ENCODE results near the gene IGFBP5.

IGFBP5 gene

DNA sequence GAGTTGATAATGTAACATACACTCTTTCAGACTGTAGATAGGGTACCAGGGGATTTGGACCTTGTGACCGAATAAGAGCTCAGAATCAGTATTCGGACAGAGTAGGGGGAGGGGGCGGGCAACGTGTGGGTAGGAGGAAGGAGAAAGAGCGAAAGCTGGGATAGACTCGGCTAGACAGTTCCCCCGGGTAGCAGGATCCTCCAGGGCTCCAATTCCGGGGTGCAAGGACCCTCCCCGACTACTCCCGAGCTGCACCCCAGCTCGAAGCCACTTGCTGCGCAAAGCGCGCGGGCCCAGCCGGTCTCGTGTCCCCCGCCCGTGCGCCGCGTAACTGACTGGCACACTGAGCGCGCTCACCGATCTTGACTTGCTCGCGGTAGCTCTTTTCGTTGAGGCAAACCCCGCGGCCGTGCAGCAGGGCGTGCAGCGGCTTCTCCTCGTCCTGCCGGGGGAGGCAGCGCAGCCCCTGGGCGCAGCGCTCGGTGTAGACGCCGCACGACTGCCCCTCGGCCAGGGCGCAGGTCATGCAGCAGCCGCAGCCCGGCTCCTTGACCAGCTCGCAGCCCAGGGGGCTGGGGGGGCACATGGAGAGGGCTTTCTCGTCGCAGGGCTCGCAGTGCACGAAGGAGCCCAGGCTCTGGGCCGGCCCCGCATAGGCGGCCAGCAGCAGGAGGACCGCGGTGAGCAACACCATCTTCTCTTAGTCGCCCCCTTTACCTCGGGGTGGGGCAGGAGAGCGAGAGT is 1.1 kb downstream of the IGFBP5 start:
- TF ChIP-seq CTCF (conservative IDR thresholded peaks at IDR 0.05) (no peak), ZFX (IDR thresholded peaks at IDR 0.05) (no peak)

DNA sequence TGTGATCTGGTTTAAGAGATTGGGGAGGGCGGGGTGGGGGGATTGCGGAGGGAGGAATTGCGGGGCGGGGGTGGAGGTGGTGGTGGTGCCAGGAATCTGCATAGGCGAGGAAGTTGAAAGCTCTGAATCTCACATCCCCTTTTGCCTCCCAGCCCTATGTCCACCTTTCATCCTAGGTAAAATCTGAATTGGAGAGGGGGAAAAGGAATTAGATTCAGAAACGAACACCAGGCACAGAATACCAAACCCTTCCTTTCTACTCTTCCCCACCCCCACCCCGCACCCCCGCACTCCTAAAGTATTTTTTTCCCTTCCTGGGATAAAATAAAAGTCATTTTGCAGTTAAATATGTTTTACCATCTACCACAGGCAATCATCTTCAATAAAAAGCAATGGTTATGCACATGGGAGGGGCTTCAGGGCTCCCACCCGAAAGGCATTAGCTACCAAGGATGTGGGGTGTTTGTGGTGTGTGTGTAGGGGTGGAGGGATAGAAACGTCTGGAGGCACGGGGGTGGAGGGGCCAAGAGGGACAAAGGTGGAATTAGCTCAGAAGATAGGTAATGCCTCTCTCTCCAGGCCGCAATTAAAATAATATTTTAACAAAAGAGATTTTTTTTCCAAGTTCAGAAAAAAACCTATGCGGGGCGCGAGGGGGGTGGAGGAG is 1.8 kb downstream of the IGFBP5 start:
- no peak overlapping the region for H3K27ac ChIP-seq
- TF ChIP-seq ZFX (IDR thresholded peaks at IDR 0.05) = no peak

More for the DNA sequence above, 1.1 kb downstream of the IGFBP5 start:
- H3K27ac ChIP-seq = no peak overlapping the region

- H3K27ac ChIP-seq = no peak overlapping the region
- TF ChIP-seq CTCF (conservative IDR thresholded peaks at IDR 0.05) (no peak), ZFX (IDR thresholded peaks at IDR 0.05) (no peak)
Measured at GRCh38 chr2:216692636-216693413, 2.5 kb downstream of the IGFBP5 start.

DNA sequence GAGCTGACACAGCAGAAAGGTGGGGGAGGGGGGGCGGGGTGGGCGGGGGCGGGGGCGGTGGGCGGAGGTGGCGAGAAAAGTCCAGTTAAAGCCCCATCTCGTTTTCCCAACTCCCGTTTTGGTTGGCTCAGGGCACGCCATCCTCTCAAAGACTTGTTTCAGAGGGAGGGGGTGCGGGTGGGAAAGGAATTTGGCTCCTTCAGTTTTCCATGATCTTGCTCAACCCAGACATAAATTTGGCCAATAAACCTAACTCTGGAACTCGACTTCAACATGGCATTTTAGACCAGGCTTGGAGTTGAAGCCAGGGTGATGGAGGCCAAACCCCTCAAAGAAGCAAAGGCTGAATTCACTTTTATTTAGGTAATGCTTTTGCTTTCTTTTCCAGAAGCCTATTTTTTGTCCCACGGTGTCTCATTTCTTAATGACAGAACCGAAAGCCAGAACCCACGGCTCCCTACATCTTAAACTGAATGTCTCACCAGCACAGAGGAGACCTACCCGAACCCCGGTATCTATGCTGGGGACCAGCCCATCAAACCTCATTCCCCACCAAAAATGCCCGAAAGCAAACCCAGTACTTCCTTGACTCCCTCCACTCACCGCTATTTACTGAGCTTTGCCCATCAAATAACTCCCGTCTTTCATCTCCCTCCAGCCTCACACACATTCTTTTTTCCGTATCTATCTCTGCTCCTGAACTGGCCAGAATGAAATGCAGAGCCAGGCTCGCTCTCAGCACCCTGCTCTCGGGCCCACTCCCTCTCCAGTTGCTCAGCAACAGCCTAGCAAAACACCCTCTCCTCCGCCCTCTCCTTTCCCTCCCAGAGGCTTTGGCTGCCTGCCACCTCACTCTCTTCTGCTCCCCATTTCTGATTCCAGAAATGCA is 4.3 kb downstream of the IGFBP5 start:
- no peak for TF ChIP-seq ZFX (IDR thresholded peaks at IDR 0.05)
- TF ChIP-seq CTCF (conservative IDR thresholded peaks at IDR 0.05) = no peak
- H3K27ac ChIP-seq = no peak overlapping the region

GRCh38 chr2:216690456-216690852 is 4.9 kb downstream of the IGFBP5 start:
- TF ChIP-seq ZFX (IDR thresholded peaks at IDR 0.05) (no peak), CTCF (conservative IDR thresholded peaks at IDR 0.05) (no peak)
- no peak overlapping the region for H3K27ac ChIP-seq

GRCh38 chr2:216689397-216689796 is 6.0 kb downstream of the IGFBP5 start:
- no peak overlapping the region for H3K27ac ChIP-seq
- TF ChIP-seq CTCF (conservative IDR thresholded peaks at IDR 0.05) (no peak), ZFX (IDR thresholded peaks at IDR 0.05) (no peak)

DNA sequence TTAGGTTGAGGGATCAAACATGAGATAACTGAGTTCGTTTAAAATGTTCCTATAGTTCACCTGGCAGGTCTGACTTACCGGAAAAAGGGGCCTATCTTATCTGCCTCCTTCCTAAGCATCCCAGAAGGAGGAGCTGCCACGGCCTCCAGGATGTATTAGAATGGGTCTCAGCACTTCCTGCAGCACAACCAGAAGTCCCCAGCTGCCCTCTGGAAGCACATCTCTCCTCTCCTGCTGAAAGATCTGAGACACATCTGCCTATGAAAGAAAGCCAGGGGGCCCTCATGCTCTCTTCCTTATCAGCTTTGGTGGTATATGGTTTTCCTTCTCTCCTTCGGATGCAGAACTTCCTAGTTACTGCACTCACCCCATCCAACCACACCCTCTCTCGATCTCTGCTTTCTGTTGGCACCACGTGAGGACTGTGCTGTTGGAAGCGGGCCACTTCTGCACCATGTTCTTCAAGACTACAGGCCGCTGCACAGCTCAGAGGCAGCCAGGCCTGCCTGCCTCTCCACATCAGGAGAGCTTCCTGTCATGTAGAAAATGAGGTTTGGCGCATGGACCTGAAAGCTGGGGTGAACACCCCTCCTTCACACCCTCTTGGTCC is 6.5 kb downstream of the IGFBP5 start:
- no peak for TF ChIP-seq CTCF (conservative IDR thresholded peaks at IDR 0.05)
- no peak for TF ChIP-seq ZFX (IDR thresholded peaks at IDR 0.05)
- H3K27ac ChIP-seq = no peak overlapping the region

Measured in C4-2B (cell line).